Adipocyte (in vitro differentiated cells): ENCODE measurements around the gene CIRBP.
A peak's percentile ranks its signal among the peaks of the same experiment; 100 is the strongest.
"Not testable (repeated sequence)": the region's sequence is repeated elsewhere in the genome, so short reads cannot be mapped to it uniquely, and the experiment has no call there.

Experiments used
- DNase-seq: peaks from one replicate; pipeline ENCODE4 v3.0.0-alpha.2; 2015; ENCODE audit warnings: low read depth
- H3K27me3 ChIP-seq: replicated peaks from 2 replicates; pipeline ENCODE4 v1.7.0; 2013; ENCODE audit warnings: mild to moderate bottlenecking, low read length, moderate library complexity; ENCODE audit not compliant: control insufficient read depth, insufficient read depth
- H3K36me3 ChIP-seq: 2 replicates; pipeline ENCODE4 v1.7.0; 2013; ENCODE audit warnings: low read length, mild to moderate bottlenecking, moderate library complexity; ENCODE audit not compliant: control insufficient read depth, insufficient read depth, severe bottlenecking
- H3K4me1 ChIP-seq: 2 replicates; pipeline ENCODE4 v1.7.0; 2013; ENCODE audit warnings: mild to moderate bottlenecking, low read length, moderate library complexity; ENCODE audit not compliant: control insufficient read depth, insufficient read depth
- H3K4me3 ChIP-seq: 2 replicates; pipeline ENCODE4 v1.7.0; 2013; ENCODE audit warnings: mild to moderate bottlenecking, low read length, moderate library complexity
- H3K9ac ChIP-seq: 2 replicates; pipeline ENCODE4 v1.7.0; 2013; ENCODE audit warnings: mild to moderate bottlenecking, low read length, moderate library complexity
- H3K9me3 ChIP-seq: 2 replicates; pipeline ENCODE4 v1.7.0; 2013; ENCODE audit warnings: mild to moderate bottlenecking, low read length, moderate library complexity; ENCODE audit not compliant: control insufficient read depth

CIRBP gene

DNA sequence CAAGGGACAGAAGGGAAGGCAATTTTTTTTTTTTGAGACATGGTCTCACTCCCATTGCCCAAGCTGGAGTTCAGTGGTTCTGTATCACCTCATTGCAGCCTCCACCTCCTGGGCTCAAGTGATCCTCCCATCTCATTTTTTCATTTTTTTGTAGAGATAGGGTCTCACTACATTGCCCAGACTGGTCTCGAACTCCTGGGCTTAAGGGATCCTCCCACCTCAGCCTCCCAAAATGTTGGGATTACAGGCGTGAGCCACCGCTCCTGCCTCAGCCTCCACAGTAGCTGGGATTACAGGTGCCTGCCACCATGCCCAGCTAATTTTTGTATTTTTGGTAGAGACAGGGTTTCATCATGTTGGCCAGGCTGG lies 51.1 kb downstream of the CIRBP start:
- H3K4me3 ChIP-seq, H3K4me1 ChIP-seq, DNase-seq, H3K9ac ChIP-seq, H3K36me3 ChIP-seq, H3K9me3 ChIP-seq: not testable (repeated sequence)
- H3K27me3 ChIP-seq, result peaks cover 41% of the 10 kb centered on the region

DNA sequence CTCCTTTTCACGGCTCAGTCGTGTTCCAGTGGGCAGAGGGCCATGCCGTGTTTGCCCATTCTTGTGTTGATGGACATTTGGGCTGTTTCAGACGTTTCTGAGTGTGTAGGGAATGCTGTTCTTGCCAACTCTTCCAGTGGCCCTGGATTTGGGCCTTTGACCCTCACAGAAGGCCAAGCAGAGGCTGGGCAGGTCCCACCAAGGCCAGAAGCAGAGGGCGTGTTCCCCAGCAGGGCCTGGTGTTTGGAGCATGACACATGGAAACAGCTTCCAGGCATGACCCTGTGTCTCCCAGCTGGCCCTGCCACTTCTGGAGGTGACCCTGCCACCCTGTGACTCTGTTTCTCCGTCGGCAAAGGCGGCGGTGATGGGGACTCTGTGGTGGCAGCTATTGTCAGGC lies 52.4 kb downstream of the CIRBP start:
- Histone ChIP-seq H3K4me1 (peaks cover 5% of the 10 kb centered on the region), H3K9me3 (no peaks in the 10 kb centered on the region), H3K9ac (no peak overlapping the region), H3K36me3 (no peaks in the 10 kb centered on the region), H3K27me3 (peaks cover 31% of the 10 kb centered on the region), H3K4me3 (no peak overlapping the region)
- no peak for DNase-seq

DNA sequence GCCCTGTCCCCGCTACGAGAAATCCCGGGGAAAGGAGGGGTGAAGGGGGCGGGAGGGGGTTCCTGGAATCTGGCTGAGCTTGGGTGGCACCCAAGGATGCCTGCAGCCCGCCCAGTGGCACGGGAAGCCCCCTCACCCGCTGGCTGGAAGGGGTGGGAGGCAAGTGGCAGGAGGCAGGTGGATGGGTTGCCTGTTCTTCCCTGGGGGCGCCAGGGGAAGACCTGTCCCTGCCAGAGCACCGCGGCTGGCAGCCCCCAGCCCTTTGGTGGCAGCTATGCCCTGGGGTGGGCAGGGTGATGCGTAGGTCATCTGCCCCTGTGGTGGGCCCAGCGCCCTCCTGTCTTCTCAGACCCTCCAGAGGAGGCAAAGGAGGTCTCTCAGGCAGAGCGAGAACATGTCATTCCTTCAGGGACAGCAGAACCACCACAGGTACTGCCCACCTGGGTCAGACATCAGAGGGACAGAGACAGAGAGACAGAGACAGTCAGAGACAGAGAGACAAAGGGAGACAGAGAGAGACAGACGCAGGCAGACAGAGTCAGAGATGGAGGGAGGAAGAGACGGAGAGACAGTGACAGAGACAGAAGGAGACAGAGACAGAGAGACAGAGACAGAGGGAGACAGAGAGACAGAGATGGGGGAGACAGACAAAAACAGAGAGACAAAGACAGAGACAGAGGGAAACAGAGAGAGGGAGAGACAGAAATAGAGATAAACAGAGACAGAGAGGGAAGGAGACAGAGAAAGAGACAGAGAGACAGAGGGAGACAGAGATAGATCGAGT lies 53.3 kb downstream of the CIRBP start:
- no peak overlapping the region for H3K9ac ChIP-seq
- H3K9me3 ChIP-seq, result no peaks in the 10 kb centered on the region
- no peak for DNase-seq
- H3K36me3 ChIP-seq, result no peaks in the 10 kb centered on the region
- peaks cover 22% of the 10 kb centered on the region for H3K27me3 ChIP-seq
- H3K4me1 ChIP-seq, result peaks cover 5% of the 10 kb centered on the region
- no peak overlapping the region for H3K4me3 ChIP-seq

DNA sequence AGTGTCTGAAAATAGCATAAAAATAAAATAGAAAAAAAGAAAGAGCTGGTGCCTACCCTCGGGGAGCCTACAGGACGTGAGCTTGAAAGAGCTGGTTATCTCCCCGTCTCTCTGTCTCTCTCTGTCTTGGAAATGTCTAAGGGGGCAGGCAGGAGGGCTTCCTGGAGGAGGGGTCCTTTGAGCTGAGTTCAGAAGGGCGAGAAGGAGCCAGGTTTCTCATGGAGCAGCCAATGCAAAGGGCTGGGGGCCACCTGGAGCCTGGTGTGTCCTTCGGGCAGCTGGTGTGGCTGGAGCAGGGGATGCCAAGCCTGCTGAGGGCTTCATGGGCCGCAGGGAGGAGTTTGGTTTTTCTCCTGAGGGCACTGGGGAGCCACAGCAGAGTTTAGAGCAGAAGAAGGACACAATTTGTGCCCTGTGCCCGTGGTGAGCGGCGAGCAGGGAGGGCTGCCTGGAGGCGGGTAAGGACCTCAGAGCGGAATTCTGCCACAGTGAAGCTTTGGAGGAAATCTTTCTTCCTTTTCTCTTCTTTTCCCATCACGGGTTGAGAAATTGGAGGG lies 55.2 kb downstream of the CIRBP start:
- Histone ChIP-seq H3K4me1 (peaks cover 5% of the 10 kb centered on the region), H3K9ac (peak overlapping the region; percentile 78), H3K4me3 (no peak overlapping the region), H3K9me3 (no peaks in the 10 kb centered on the region), H3K27me3 (peaks cover 14% of the 10 kb centered on the region), H3K36me3 (no peaks in the 10 kb centered on the region)
- DNase-seq, result no peak
